Fibroblast of pulmonary artery (primary cell): ENCODE results near the gene CACNA1I.

ENCODE experiments used
- DNase-seq: peaks from one replicate; pipeline ENCODE4 v3.0.0-alpha.2; 2010; ENCODE audit warnings: low read depth
- H3K4me3 ChIP-seq: replicated peaks from 2 replicates; pipeline ENCODE4 v1.5.1; 2011; ENCODE audit warnings: low read depth, mild to moderate bottlenecking, control low read depth, low read length, moderate library complexity
- CTCF ChIP-seq: IDR thresholded peaks from 2 replicates; pipeline ENCODE4 v1.5.1; 2011; ENCODE audit warnings: mild to moderate bottlenecking, control low read depth, low read length, inconsistent platforms; ENCODE audit errors: missing control alignments

Gene CACNA1I

DNA sequence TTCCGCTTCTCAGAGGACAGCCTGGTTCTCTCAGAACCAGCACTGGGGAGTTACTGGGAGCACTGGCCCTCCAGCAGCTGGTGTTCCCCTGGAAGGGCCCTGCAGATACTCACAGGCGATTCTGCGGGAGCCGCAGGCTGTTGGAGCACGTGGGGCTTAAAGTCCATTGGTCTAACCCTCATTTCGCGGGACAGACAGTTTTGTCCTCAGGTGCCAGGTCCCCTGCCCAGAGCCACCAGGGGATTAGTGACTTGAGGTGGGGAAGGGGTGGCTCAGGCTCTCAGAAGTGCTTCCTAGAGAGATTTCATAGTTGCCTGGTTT, 53.9 kb downstream of the CACNA1I start:
- no peak for DNase-seq
- H3K4me3 ChIP-seq: no peak overlapping the region
- no peak for TF ChIP-seq CTCF

- H3K4me3 ChIP-seq: no peak overlapping the region
- DNase-seq: no peak
- TF ChIP-seq CTCF: no peak
Observed at GRCh38 chr22:39625569-39626537, 55.3 kb downstream of the CACNA1I start.

- no peak for DNase-seq
- no peak for TF ChIP-seq CTCF
- no peak overlapping the region for H3K4me3 ChIP-seq
Observed at GRCh38 chr22:39627208-39627607, 56.7 kb downstream of the CACNA1I start.

GRCh38 chr22:39627865-39628562, 57.5 kb downstream of the CACNA1I start:
- DNase-seq: no peak
- no peak overlapping the region for H3K4me3 ChIP-seq
- no peak for TF ChIP-seq CTCF

GRCh38 chr22:39628563-39629080, 58.1 kb downstream of the CACNA1I start:
- TF ChIP-seq CTCF: no peak
- no peak overlapping the region for H3K4me3 ChIP-seq
- DNase-seq: no peak

GRCh38 chr22:39629851-39630250, 59.3 kb downstream of the CACNA1I start:
- DNase-seq: no peak
- no peak for TF ChIP-seq CTCF

More at GRCh38 chr22:39629851-39630250, 59.3 kb downstream of the CACNA1I start:
- no peak overlapping the region for H3K4me3 ChIP-seq
